GM18951 (cell line): ENCODE results near the gene APLN.

ENCODE experiments used
- POLR2A ChIP-seq: IDR thresholded peaks from 4 replicates; pipeline ENCODE4 v1.6.1; 2011; ENCODE audit warnings: mild to moderate bottlenecking; ENCODE audit not compliant: insufficient read length, insufficient read depth; ENCODE audit errors: extremely low read depth
- in situ Hi-C: fragments of 300-500 bp; cut with MboI; formaldehyde crosslinking; loops from one replicate; pipeline ENCODE4 v1.12.0; 2022; ENCODE audit warnings: low sequenced_read_pairs, mixed read lengths, inconsistent platforms; ENCODE audit not compliant: unreplicated experiment

Gene APLN

DNA sequence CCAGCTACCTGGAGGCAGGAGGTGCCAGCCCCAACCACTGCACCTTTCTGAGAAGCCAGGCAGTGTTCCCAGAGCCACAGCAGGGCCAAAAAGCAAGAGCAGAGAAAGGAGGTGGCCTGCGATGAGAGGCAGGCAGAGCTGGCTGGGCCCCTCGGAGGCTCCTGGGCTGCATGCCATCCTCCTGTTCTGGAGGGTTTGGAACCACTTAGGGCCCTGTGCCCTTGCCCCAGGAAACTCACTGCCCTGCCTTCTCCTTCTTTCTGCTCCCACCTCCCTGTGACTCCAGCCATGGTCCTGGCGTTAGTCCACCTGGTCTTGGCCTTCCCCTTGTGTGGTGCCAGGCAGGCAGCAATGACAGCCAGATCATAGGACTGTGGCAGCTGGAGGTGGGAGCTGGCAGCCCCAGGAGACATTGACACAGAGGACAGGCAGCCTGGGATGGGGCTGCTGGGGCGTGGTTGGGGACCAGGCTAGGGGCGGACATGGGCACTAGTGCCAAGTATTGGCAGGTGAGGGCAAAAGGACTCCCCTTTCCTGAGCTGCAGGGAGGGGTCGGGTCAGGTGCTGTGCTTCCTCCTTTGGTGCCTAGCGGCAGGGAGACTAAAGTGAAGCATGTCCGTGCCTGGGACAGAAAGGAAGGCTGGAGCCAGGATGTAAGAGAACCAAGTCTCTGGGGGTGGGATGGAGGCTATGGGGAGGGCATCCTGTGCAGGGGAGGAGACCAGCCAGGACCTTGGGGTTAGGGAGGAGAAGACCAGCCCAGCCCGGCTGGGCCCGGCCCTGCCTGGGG, 1.4 kb downstream of the APLN start:
- no peak for TF ChIP-seq POLR2A
- in situ Hi-C loops: no loop called here

DNA sequence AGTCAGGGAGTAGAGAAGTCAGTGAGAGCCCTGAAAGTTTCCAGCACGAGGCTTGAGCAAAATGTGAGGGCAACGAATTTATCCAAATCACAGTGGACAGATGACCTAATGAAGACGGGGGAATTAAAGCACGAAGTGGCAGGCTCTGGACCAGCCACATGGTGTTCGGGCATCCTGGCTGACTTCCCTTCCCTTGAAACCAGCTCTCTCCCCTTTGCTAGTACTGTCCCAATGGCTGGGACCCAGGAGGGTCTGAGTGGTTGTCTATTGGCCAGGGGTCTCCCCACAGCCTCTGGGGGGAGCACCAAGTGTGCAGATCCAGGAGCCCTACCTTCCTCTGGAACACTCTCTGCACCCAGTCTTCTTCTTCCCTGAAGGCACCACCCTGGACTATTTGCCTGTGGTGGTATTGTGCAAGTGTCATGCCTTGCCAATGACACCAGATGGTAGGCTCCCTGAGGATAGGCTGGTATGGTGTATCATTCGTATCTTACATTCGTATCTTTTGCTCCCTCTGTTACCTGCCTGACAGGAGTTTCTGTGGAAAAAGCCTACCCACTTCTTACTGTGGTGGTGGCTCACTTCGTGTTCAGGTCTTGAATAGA, 2.1 kb downstream of the APLN start:
- in situ Hi-C loops: no loop called here
- TF ChIP-seq POLR2A: no peak

DNA sequence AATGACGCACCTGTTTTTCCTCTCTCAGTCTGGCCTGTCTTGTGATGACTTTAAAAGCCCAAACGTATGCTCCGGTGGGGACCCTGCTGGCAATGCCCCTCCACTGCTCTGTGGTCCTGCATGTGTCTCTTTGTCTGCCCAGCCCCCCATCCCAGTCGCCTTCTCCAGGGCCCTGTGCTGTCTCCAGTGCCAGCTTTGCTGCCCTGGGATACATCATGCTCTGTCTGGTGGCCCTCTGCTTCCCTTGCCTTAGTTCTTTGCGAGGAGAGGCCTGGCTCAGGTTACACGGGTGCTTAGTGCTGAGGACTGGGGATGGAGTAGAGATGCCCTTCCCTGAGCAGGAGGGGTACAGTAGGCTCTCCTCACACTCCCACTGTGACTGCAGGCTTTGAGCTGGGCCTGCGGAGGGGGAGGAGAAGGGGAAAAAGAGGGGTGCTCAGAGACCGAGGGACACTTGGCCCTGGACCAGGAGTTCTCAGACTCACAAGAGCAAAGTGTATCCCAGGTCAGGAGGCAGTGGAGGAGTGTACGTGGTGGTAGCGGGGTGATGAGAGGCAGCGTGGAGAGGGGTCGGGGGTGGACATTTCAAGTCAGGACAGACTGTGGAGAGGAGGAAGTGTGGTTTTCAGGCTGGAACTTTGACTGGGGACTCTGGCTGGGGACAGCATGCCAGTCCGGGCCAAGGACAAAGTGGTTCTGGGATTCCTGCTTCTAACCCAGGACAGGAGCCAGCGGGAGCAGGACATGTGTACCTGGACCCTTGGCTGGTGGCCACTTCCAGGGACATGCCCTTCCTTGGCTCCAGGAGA, 2.8 kb downstream of the APLN start:
- in situ Hi-C loops: no loop called here
- no peak for TF ChIP-seq POLR2A

DNA sequence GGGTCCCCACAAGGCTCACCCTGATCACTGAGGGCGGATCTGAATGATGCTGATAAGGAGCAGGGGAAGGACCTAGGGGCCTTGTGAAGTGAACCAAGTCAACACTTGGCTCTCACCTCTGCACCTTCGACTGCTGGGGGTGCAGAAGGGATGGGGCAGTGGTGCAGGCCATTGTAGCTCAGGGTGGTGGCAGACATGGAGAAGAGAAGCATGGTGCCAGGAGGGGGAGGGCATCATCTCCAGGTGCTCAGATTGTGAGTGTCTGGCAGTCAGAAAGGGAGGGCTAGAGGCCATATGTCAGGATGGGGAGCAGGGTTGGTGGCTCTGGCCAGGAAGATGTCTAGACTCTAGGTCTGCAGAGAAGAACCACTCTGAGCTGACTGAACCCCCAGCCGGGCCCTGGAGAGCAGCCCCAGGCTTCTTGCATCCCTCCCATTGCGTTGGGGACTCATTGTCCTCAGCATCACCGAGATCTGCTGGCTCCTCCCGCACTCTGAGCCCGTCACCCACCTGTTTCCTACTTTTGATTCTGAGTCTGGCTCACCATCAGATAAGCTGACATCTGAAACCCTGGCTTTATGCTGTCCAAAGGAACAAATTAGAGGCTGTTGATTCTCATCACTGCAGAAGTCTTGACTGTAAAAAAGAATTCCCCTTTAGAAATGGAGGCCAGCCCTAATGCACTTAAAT, 3.8 kb downstream of the APLN start:
- TF ChIP-seq POLR2A: no peak
- in situ Hi-C loops: no loop called here

DNA sequence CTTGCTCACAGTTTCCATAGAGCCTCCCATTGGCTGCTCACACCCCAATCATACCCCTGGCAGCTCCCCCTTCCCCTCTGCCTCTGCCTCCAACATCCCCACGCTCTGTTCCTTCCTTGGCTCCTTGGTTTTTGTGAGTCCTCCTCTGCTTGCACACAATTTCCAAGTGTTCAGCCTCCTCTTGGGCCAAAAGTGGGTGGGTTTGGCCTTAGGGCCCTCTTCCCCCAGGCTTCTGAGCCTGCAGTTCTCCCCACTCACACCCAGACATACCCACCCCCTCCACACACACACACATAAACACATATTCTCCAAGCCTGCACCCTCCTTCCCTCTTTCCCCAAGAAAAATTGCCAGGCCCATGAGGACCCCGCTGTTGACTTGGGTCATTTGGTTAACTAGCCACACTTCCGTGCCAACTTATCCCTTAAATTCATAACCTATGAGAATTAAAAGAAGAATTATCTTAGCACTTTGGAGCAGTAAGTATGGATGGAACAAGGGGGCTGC, 4.5 kb downstream of the APLN start:
- no peak for TF ChIP-seq POLR2A
- in situ Hi-C loops: no loop called here

DNA sequence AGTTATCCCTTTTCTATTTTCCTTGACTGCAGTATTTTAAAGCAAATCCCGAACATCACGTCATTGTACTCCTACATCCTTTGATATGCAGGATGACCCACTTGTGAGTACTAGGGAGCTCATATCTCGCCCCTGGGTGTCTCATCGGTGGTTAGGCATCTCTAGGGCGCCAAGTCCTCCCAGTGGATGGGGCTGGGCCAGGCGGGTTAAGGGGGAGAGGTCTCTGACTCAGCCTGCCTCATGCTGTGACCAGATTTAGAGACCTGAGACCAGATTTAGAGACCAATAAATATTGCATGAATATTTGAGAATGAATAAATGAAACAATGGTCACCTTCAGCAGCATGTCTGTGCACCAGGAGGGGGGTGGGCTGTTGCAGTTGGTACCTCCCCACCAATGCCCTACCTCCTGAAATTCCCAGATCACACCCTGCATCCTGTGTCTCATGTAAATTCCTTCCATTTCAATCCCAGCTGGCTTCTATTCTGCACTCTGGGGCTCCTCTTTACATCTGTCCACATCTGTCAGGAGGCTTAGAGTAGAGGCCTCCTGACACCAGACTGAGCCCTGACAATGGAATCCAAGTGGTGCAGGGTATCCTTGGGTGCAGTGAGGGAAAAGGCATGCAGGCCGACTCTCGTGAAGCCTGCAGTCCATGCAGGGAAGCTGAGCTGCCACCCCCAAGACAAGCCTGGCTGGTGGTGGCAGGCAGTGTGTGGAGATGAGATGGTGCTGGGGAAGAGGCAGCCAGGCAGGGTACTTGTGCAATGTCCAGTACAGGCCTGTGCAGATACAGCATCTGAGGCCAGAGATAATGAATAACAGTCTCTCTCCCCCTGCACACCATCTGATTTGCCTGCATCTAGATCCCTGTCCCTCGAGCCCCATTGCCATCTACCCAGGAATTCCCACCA, 5.2 kb downstream of the APLN start:
- no peak for TF ChIP-seq POLR2A
- in situ Hi-C loops: loop anchor here (25.0 kb wide), 1 partner anchor 188 kb away; the partner anchor contains the start of gene ZDHHC9

DNA sequence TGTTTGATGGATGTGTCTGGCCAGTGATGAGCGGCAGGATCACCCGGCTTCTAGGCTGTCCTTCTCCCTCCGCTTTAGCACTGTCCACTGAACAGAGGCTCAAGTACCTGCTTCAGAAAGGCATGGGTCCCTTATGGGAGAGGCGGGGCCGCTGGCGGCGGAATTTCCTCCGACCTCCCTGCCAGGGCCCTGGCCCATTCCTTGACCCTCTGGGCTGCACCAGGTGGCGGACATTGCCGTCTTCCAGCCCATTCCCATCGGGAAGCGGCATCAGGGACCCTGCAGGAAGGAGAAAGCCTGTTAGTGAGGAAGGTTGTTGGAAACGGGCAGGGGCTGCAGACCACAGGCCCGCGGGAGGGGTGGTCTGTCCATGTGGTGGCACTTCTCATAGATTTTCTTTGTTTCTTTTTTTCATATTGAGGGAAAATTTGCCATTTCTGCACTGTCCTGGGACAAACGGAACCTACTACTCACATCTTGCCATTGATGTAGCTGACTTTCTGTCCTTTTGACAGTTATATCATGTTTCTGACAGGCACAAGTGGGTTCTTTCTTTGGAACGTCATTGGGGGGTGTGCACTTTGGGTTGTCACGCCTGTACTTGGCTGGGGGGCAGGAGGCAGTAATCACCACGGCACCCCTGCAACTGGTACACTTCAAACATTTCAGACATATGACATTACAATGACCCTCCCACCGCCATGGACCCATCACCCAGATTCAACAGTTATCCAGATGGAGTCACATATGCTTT, 6.1 kb downstream of the APLN start:
- no peak for TF ChIP-seq POLR2A
- in situ Hi-C loops: loop anchor here (25.0 kb wide), 1 partner anchor 189 kb away; the partner anchor contains the start of gene ZDHHC9

DNA sequence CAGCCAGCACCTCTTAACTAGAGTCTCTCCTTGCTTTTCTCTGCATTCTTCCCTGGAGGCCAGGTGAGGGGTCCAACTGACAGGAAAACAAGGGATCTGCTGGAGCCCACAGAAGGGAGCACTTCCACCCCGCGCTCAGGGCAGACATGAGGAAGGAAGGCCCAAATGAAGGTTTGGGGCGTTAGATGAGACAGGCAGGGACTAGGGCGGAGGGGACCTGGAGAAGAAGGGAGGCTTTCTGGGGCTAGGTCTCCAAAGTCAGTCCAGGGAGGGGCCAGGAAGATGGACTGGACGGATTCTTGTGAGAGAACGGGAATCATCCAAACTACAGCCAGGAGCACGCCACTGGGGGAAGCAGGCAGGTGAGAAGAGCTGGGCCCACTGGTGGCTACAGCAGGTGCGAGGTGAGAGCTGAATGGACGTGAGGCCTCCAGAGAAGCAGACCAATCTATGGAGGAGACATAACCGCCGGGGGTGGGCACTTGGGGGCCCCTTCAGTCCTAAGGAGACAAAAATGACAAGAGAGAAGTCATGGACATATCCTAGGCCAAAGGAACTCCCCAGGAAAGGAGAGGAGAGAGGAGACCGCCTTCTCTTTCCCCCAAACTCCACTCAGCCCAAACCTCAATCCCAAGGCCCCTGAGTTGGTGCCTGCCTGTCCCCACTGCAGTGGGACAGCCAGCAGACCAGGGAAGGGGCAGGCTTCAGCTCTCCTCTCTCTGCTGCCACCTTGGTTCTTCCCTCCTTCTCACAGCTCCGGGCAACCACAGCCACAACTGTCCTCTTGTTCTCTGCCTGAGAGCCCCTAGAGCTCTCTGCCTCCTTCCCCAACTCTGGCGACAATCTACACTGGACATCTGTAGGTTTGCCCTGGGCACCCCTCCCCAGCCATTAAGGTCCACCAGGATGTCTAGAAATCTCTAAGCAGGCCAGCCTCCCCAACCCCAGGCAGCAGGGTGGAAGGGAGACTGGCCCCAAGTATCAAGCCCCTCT, 7.0 kb downstream of the APLN start:
- in situ Hi-C loops: loop anchor here (25.0 kb wide), 1 partner anchor 190 kb away; the partner anchor contains the start of gene ZDHHC9
- no peak for TF ChIP-seq POLR2A

DNA sequence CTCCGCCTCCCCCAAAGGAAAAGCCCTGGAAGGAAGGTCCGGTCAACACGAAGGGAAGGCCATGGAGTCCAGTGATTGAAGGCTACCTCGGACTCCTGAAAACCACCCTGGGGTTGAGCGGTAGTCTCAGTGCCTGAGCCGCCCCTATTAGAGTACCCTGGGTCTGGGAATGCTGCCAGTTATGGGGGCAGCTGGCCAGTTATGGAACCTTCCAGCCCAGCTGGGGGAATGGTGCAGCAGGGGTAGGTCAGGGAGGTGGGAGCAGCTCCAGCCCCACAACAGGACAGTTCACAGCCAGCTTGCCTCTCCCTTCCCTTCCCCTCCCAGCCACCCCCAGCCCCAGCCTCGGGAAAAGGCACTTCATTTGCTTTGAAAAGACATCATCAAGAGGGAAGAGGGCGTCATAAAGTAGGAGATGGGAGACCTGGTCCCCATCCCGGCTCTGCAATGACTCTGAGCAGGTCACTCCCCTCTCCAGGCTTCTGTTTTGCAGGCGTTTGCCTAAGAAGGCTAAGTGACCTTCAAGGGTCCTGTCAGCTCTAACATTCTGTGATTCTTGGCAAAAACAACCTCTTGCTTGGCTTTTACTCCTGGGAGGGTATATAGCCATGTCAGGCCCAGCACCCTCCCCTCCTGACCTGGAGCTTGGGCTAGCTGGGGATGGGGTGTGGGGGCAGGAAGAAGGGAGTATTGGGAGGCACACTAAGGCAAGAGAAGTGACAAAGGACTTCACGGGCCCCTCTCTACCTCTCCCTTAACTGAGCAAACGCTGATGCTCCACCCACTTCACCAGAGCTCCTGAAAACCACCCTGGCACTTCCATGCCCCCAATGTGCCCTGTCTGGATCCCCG, 8.0 kb downstream of the APLN start:
- in situ Hi-C loops: loop anchor here (25.0 kb wide), 1 partner anchor 191 kb away; the partner anchor contains the start of gene ZDHHC9
- TF ChIP-seq POLR2A: no peak
